ENCODE results near the gene MCTP2.
"Not testable (repeated sequence)": the region's sequence is repeated elsewhere in the genome, so short reads cannot be mapped to it uniquely, and the experiment has no call there.

MCTP2 gene

DNA sequence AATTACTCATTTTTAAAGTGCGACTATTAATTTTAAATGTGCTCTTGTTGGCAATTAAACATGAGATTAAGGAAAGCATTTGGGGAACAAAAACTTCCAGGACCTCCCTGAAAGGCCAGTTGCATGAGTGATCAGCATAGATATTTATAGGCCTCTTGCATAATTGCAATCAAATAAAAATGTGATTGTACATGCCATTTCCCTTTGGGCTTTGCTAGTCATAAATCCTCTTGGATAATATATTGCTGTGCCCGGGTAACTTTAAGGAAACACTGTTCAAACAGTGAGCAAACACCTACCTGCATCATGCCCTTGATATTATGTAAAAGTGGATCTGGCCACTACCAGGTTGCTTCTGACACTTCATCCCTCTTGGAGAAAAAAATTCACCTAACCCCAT, 239.1 kb downstream of the MCTP2 start:
- no peak for DNase-seq

GRCh38 chr15:94476686-94477085, 245.3 kb downstream of the MCTP2 start:
- DNase-seq: no peak

GRCh38 chr15:94477913-94478553, 246.7 kb downstream of the MCTP2 start:
- no peak for DNase-seq

- peak; percentile 56 for DNase-seq
Measured at GRCh38 chr15:94478763-94479162, 247.4 kb downstream of the MCTP2 start.

DNA sequence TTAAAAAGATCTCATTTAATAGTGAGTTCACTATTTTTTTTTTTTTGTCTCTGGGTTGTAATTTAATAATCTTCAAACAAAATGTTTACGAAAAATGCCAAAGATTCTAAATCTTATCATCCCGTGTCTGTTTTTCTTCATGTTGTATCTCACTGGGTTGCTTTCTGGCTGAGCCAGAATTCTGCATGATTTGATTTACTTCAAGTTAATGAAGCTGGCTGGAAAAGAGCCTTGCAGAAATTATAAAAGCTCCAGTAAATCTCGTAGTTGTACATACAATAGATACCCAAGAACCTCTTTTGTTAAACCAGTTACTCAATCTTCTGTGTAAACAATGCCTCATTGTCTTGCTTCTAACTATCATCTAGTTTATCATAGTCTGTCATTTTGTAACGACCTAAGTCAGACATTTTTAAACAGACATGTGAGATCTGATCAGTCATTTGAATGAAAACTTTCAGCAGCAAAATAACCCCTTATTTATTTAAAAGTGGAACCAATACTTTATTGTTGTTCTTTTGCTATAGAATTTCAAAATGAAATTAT, 249.0 kb downstream of the MCTP2 start:
- no peak for DNase-seq

DNA sequence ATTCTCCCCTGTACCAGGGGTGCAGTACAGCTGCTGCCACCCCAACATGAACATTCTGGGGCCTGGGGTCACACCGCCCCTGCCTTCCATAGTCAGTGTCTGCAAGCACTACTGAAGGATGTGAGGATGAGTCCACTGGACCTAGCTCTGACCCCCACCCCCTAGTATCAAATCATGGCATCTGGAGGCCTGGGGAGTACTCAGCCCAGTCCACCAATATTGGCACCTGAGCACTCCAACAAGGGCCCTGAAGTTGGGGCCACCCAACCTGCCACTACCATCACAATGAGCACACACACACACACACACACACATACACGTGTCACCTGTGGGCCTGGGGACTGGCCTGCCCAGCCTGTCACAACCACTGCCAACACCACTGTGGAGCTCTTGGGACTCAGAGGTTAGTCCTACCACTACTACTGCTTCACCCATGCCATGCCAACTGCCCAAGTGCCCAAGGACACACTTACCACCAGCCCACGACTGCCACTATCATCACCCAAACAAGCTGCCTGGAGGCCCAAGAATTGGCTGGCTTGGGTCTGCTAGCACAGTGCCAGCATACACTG, 253.9 kb downstream of the MCTP2 start:
- DNase-seq: no peak

GRCh38 chr15:94487635-94488034, 256.3 kb downstream of the MCTP2 start:
- no peak for DNase-seq

DNA sequence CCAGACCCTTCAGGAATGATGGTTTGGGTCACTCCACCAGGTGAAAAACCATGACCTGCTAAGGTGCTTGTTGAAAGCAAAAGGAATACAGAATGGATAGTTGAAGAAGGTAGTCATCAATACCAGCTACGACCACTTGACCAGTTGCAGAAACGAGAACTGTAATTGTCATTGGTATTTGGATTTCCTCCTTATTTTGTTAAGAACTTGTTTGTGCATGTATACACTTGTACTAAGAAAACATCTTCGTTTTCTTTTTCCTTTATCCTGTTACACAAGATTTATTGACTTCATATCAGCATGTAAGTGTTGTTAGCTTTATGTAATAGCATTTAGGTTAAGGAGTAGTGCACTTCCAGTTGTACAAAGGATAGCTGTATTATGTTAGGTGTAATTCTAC, 261.8 kb downstream of the MCTP2 start:
- DNase-seq: no peak

DNA sequence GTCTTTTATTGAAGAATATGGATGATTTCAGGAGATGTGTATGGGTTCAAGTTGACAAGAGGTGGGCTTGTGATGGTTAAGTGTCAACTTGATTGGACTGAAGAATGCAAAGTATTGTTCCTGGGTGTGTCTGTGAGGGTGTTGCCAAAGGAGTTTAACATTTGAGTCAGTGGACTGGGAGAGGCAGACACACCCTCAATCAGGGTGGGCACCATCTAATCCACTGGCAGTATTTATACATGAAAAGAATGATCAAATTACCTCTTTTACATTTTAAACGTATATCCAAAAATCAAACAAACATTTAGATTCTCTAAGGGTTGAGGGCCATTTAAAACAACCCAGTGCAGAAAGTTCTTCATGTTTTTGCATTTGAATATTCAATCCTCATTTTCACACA, 262.2 kb downstream of the MCTP2 start:
- not testable (repeated sequence) for DNase-seq

GRCh38 chr15:94494732-94495131, 263.4 kb downstream of the MCTP2 start:
- no peak for DNase-seq

GRCh38 chr15:94503293-94503692, 271.9 kb downstream of the MCTP2 start:
- no peak for DNase-seq

GRCh38 chr15:94509259-94509658, 277.9 kb downstream of the MCTP2 start:
- DNase-seq: no peak

DNA sequence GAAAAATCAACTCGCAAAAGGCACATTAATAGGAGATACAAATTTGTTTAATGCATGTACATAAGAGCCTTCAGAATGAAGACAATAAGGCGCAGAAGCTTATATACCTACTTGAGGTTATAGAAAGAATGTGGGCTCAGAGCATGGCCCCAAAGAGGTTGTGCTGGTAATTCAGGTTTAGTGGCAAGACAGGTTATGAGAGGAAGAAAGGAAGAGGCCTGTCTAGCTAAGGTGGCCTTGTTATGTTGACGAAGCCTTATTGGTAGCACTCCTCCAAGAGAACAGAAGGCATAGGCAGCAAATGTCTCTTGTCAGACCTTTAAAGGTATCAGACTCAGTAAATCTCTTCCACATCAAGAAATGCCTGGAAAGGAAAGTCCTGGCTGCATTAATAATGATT, 290.8 kb downstream of the MCTP2 start:
- no peak for DNase-seq

DNA sequence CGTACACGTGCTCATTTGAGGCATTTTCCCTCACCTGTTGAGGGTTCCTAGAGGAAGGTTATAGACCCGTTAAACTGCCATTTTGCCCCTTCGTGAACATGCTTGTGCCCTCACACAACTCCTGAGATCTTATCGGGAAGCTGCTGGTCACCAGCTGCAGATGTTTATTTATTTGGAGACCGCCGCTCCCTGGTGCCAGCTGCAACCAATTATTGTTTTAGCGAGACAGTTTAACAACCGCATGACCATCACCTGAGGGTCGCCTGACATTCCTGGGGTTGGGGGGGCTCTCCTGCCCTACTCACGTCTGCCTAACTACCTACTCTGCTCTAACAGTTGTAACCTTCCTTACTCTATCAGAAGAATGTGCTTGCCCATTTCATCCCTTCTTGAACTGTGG, 292.5 kb downstream of the MCTP2 start:
- no peak for DNase-seq

- no peak for DNase-seq
Measured at GRCh38 chr15:94524565-94524964, 293.2 kb downstream of the MCTP2 start.

DNA sequence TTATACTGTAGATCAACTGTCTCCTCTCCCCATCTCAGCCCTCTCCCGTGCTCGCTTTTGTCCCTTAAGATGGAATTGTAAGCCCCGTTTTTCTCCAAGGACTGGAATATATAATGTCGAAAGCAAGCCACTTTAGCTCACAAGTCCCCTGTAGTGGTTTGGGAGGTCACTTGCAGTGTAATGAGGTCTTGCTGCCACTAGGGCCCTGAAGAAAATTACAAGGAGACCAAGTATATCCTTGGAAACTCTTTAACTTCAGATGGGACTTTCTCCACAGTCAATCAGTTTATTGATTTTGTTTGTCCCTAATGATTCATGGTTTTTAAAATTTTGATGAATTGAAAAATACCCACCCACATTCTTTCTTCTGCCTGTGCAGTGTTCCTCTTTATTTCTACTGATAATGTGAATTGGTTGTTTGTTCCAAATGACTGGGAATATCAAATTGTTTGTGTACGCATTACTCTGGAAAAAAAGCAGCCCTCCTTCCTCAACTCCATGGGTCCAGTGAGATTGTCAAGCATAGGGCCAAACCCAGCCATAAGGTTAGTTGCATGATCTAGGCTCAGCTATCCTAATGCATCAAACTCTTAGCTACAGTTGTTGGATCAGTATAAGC, 294.8 kb downstream of the MCTP2 start:
- no peak for DNase-seq

DNA sequence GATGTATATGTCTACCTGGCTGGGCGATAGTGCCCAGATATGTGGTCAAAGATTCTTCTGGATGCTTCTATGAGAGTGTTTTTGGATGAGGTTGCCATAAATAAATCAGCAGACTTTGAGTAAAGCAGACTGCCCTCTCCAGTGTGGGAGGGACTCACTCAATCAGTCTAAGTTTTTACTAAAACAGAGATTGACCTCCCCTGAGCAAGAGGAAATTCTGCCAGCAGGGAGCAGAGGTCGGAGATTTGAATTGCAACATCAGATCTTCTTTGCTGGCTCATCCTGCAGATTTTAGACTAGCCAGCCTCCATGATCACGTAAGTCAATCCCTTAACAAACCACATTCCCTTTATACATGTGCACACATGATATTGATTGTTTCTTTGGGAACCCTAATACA, 300.9 kb downstream of the MCTP2 start:
- DNase-seq: no peak

All from DMS153 (cell line).